K562 (cell line): ENCODE measurements around the gene KDM2B. TPM values are rescaled to one million over a fixed set of nuclear protein-coding genes. Genes with fewer than 3 reads are reported as not detected.

Source experiments
- ATF2 ChIP-seq: sonication (generic); formaldehyde crosslinking; IDR thresholded peaks from 2 replicates; pipeline ENCODE4 v1.8.1; 2022; ENCODE audit warnings: missing genetic modification reagents
- DEAF1 ChIP-seq: fragments of 450-650 bp; formaldehyde crosslinking; IDR thresholded peaks from 2 replicates; pipeline ENCODE4 v1.4.0; 2020; ENCODE audit warnings: mild to moderate bottlenecking, moderate library complexity
- FOXO4 ChIP-seq: fragments of 450-650 bp; formaldehyde crosslinking; IDR thresholded peaks from 2 replicates; pipeline ENCODE4 v1.4.0; 2020; ENCODE audit warnings: mild to moderate bottlenecking, moderate library complexity
- FOXP1 ChIP-seq: sonication (generic); formaldehyde crosslinking; IDR thresholded peaks from 2 replicates; pipeline ENCODE4 v1.8.0; 2022; ENCODE audit warnings: mild to moderate bottlenecking, missing genetic modification reagents
- HMGN3 ChIP-seq: IDR thresholded peaks from 2 replicates; pipeline ENCODE4 v1.6.1; 2011; ENCODE audit warnings: borderline replicate concordance, low read depth, mild to moderate bottlenecking, mixed read lengths, low read length; ENCODE audit not compliant: insufficient read length; ENCODE audit errors: extremely low read depth
- KAT7 ChIP-seq: sonication (generic); formaldehyde crosslinking; IDR thresholded peaks from 2 replicates; pipeline ENCODE4 v1.8.0; 2022; ENCODE audit warnings: missing genetic modification reagents, mild to moderate bottlenecking, borderline replicate concordance
- KDM4B ChIP-seq, 2 experiments: fragments of 450-650 bp in 1 of 2; sonication (generic) in 1 of 2; IDR thresholded peaks; 2 replicates each; pipeline ENCODE4 v1.6.1; 2016 to 2017; ENCODE audit warnings: borderline replicate concordance in 2 of 2, antibody characterized with exemption in 1 of 2, low read depth in 1 of 2, mild to moderate bottlenecking in 1 of 2
- MAX ChIP-seq: sonication (generic); formaldehyde crosslinking; IDR thresholded peaks from 2 replicates; pipeline ENCODE4 v1.9.0; 2022; ENCODE audit warnings: mild to moderate bottlenecking, missing genetic modification reagents
- MYBL2 ChIP-seq, 2 experiments: fragments of 450-650 bp in 1 of 2; sonication (generic) in 1 of 2; formaldehyde crosslinking in 1 of 2; IDR thresholded peaks; 2 replicates each; pipeline versions ENCODE4 v1.6.1 to v1.8.1; 2017 to 2022; ENCODE audit warnings: borderline replicate concordance in 1 of 2, inconsistent platforms in 1 of 2, low read depth in 1 of 2, mild to moderate bottlenecking in 1 of 2, missing genetic modification reagents in 1 of 2, moderate library complexity in 1 of 2
- NCOA6 ChIP-seq: fragments of 450-650 bp; IDR thresholded peaks from 2 replicates; pipeline ENCODE4 v1.6.1; 2017; ENCODE audit warnings: mild to moderate bottlenecking
- STAG1 ChIP-seq: sonication (generic); formaldehyde crosslinking; IDR thresholded peaks from 2 replicates; pipeline ENCODE4 v1.5.0; 2020; ENCODE audit warnings: missing genetic modification reagents, borderline replicate concordance
- TFAP4 ChIP-seq: sonication (generic); formaldehyde crosslinking; IDR thresholded peaks from 2 replicates; pipeline ENCODE4 v1.8.0; 2022; ENCODE audit warnings: missing genetic modification reagents, mild to moderate bottlenecking, moderate library complexity, borderline replicate concordance
- ZBTB17 ChIP-seq: fragments of 450-650 bp; formaldehyde crosslinking; IDR thresholded peaks from 2 replicates; pipeline ENCODE4 v1.4.0; 2020; ENCODE audit warnings: mild to moderate bottlenecking
- ZEB2 ChIP-seq: fragments of 450-650 bp; IDR thresholded peaks from 2 replicates; pipeline ENCODE4 v1.6.1; 2016
- ZNF280B ChIP-seq: fragments of 250-450 bp; sonication (Bioruptor Pico); IDR thresholded peaks from 2 replicates; pipeline ENCODE4 v1.5.1; 2021; ENCODE audit warnings: mild to moderate bottlenecking
- ZNF445 ChIP-seq: fragments of 250-450 bp; sonication (Bioruptor Pico); IDR thresholded peaks from 2 replicates; pipeline ENCODE4 v1.4.0; 2020; ENCODE audit warnings: low read depth, mild to moderate bottlenecking, moderate library complexity
- ZNF668 ChIP-seq: fragments of 250-450 bp; sonication (Bioruptor Pico); IDR thresholded peaks from 2 replicates; pipeline ENCODE4 v1.8.0; 2022; ENCODE audit warnings: mild to moderate bottlenecking, inconsistent platforms
- ZNF77 ChIP-seq: fragments of 250-450 bp; sonication (Bioruptor Pico); IDR thresholded peaks from 2 replicates; pipeline ENCODE4 v1.5.0; 2020
- ZNF79 ChIP-seq: fragments of 250-450 bp; sonication (Bioruptor Pico); IDR thresholded peaks from 2 replicates; pipeline ENCODE4 v1.4.0; 2020; ENCODE audit warnings: low read depth, mild to moderate bottlenecking, moderate library complexity
- polyA plus RNA-seq, 8 experiments: library from polyadenylated mRNA; depleted of rRNA in 4 of 8; stranded (reverse) in 5 of 8; unstranded in 3 of 8; fragments of >200 nt; fragmentation: Nextera tagmentation in 2 of 8; fragmentation: Illumina TruSeq in 1 of 8; extraction: Ambion mirVana in 2 of 8; extraction: Trizol in 1 of 8; gene quantifications; 2 replicates each; pipeline versions ENCODE4 v1.2.1 to v1.2.3, GENCODE V29; 2011 to 2014; ENCODE audit warnings: inconsistent platforms in 1 of 8, missing spikeins in 1 of 8
- total RNA-seq, 7 experiments: library from RNA; depleted of rRNA in 6 of 7; stranded (reverse); fragments of >200 nt in 6 of 7; fragmentation: Illumina TruSeq in 2 of 7; extraction: Trizol in 2 of 7; gene quantifications; 2 replicates each; pipeline versions ENCODE4 v1.2.1 to v1.2.3, GENCODE V29; 2011 to 2021; ENCODE audit warnings: low replicate concordance in 1 of 7

Gene KDM2B
- total and polyA plus RNA-seq, 9 of the 15 experiments (the other 6 are each of a cell fraction or from before 2014, with no cell fraction given), result 7.4 to 50.5 (median 22.5) TPM

- TF ChIP-seq ZNF280B (CRISPR knock-in tag) (no peak), ZNF668 (CRISPR knock-in tag) (no peak), ZNF77 (CRISPR knock-in tag) (no peak), STAG1 (no peak), ZNF445 (CRISPR knock-in tag) (no peak), FOXO4 (no peak), ZBTB17 (CRISPR knock-in tag) (no peak), DEAF1 (CRISPR knock-in tag) (no peak), ZNF79 (CRISPR knock-in tag) (no peak), FOXP1 (CRISPR knock-in tag) (no peak), MAX (CRISPR knock-in tag) (no peak), KAT7 (CRISPR knock-in tag) (peak; percentile 54), HMGN3 (no peak), MYBL2 (IDR thresholded peaks at IDR 0.05; ENCODE audit: low read depth) (no peak), MYBL2 (CRISPR knock-in tag; IDR thresholded peaks at IDR 0.05; ENCODE audit: borderline replicate concordance) (no peak), TFAP4 (no peak), ATF2 (no peak), ZEB2 (peak; percentile 89), KDM4B (IDR thresholded peaks at IDR 0.05; ENCODE audit: borderline replicate concordance in 2 of 2, low read depth in 1 of 2) (no peak; a peak in 1 of 4 replicates), NCOA6 (peak; percentile 76)
Measured at GRCh38 chr12:121400332-121401139, 180.3 kb downstream of the KDM2B start (continued).
